ENCODE data around the gene PLOD3.

DNA sequence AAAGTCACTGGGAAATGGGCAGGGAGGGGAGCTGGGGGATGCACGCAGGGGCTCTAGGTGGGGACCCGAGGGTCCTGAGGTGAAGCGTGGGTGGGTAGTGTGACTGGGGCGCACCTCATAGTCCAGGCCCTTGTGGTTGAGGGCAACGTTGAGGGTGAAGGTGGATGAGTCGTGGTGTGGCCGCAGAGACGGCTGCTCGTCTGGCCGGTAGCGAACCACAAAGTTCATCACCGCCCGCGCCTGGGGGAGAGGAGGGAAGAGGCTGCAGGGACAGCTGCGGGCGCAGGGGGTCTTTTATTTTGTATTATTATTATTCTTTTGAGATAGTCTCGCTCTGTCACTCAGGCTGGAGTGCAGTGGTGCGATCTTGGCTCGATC is 10.7 kb downstream of the PLOD3 start:
- TF ChIP-seq POLR2AphosphoS5 (IDR thresholded peaks at IDR 0.05; ENCODE audit: low read depth, low read length) (no peak), POLR2A (IDR thresholded peaks at IDR 0.05; ENCODE audit: low read depth, low read length) (no peak), TAF1 (IDR thresholded peaks at IDR 0.05; ENCODE audit: low read depth, low read length) (no peak), SPI1 (IDR thresholded peaks at IDR 0.05; ENCODE audit: low read depth, low read length) (no peak)

Data from GM12891 (cell line).